Gastrocnemius medialis (tissue), 4 donors: Measurements from ENCODE around the gene MYO9B. TPM values are rescaled to one million over a fixed set of nuclear protein-coding genes. Genes with fewer than 3 reads are reported as not detected.

Experiments used
- ATAC-seq, 2 donors: fragments of 150-250 bp; one replicate each; pipeline ENCODE4 v1.9.1; 2016
- DNase-seq, 2 donors: peaks; one replicate each; pipeline ENCODE4 v3.0.0-alpha.2; 2019
- H3K27ac ChIP-seq, 4 donors: fragments of 200-600 bp; sonication (generic); 1 replicate in 1 of 4; 2 replicates in 3 of 4; pipeline ENCODE4 v1.5.1; 2016 to 2018; ENCODE audit warnings: mild to moderate bottlenecking in 2 of 4, moderate library complexity in 1 of 4
- H3K27me3 ChIP-seq, 3 donors: fragments of 200-600 bp; sonication (generic) in 2 of 3; 1 replicate in 1 of 3; 2 replicates in 2 of 3; pipeline versions ENCODE4 v1.5.1 to v1.6.0; 2016 to 2019; ENCODE audit warnings: mild to moderate bottlenecking in 1 of 3, moderate library complexity in 1 of 3
- H3K36me3 ChIP-seq, 2 donors: fragments of 200-600 bp; sonication (generic) in 1 of 2; one replicate each; pipeline ENCODE4 v1.5.1; 2017 to 2018
- H3K4me1 ChIP-seq, 2 donors: fragments of 200-600 bp; sonication (generic) in 1 of 2; one replicate each; pipeline ENCODE4 v1.5.1; 2016 to 2017; ENCODE audit warnings: mild to moderate bottlenecking in 2 of 2
- H3K4me3 ChIP-seq, 4 donors: fragments of 200-600 bp; sonication (generic) in 3 of 4; 1 replicate in 1 of 4; 2 replicates in 3 of 4; pipeline ENCODE4 v1.5.1; 2016 to 2019; ENCODE audit warnings: mild to moderate bottlenecking in 2 of 4
- H3K9me3 ChIP-seq, 3 donors: fragments of 200-600 bp; sonication (generic) in 2 of 3; 1 replicate in 1 of 3; 2 replicates in 2 of 3; pipeline ENCODE4 v1.5.1; 2016 to 2019
- CTCF ChIP-seq, 5 experiments: fragments of 450-650 bp in 3 of 5; fragments of 200-600 bp in 2 of 5; sonication (generic) in 2 of 5; IDR thresholded peaks in 4 of 5; conservative IDR thresholded peaks in 1 of 5; 1 replicate in 4 of 5; 2 replicates in 1 of 5; pipeline ENCODE4 v1.5.1; 2016 to 2019; ENCODE audit warnings: antibody characterized with exemption in 5 of 5, mild to moderate bottlenecking in 3 of 5, moderate library complexity in 3 of 5
- POLR2A ChIP-seq, 2 donors: fragments of 450-650 bp; IDR thresholded peaks; one replicate each; pipeline ENCODE4 v1.6.1; 2017; ENCODE audit warnings: antibody characterized with exemption in 2 of 2, mild to moderate bottlenecking in 2 of 2, moderate library complexity in 2 of 2
- in situ Hi-C, 4 donors: fragments of 200-750 bp; cut with MboI; loops; one replicate each; pipeline versions ENCODE4 v1.15.0 to v1.8.0; 2017; ENCODE audit warnings: low sequenced_read_pairs in 4 of 4
- intact Hi-C: fragments of 100-400 bp; cut with DNase I; formaldehyde crosslinking; loops from one replicate; pipeline ENCODE4 v1.15.1; 2023; ENCODE audit warnings: low total_unique reads
- total RNA-seq, 4 donors: library from RNA; depleted of rRNA; stranded (reverse); fragments of >200 nt; gene quantifications; one replicate each; pipeline versions ENCODE4 v1.1.0 to v1.2.3, GENCODE V29; 2016

Gene MYO9B
- total RNA-seq, 4 donors from 2014 or later: 20.0 to 22.1 (median 20.7) TPM

- in situ Hi-C loops: loop anchor here in 1 of 4 donors (10.0 kb wide), 1 partner anchor 280 kb away; no protein-coding TSS in a partner anchor
- H3K27ac ChIP-seq: no peak overlapping the region
- peaks cover 0 to 40% of the 10 kb centered on the region in 2 donors for H3K36me3 ChIP-seq
- ATAC-seq (no peak), DNase-seq (no peak)
- no peak overlapping the region for H3K4me3 ChIP-seq
- H3K4me1 ChIP-seq: no peaks in the 10 kb centered on the region
- intact Hi-C loops: no loop called here
- no peaks in the 10 kb centered on the region for H3K27me3 ChIP-seq
- H3K9me3 ChIP-seq: no peaks in the 10 kb centered on the region
- no peak for TF ChIP-seq CTCF (IDR thresholded peaks at IDR 0.05 in 4 of 5, conservative IDR thresholded peaks at IDR 0.05 in 1 of 5)
- no peak for TF ChIP-seq POLR2A (IDR thresholded peaks at IDR 0.05)
These were observed 20.8 kb upstream of the MYO9B start for GRCh38 chr19:17054746-17055145.

GRCh38 chr19:17055636-17056035 lies 19.9 kb upstream of the MYO9B start:
- no peaks in the 10 kb centered on the region for H3K9me3 ChIP-seq
- no peak overlapping the region for H3K4me3 ChIP-seq
- ATAC-seq (no peak), DNase-seq (no peak)
- in situ Hi-C loops: loop anchor here in 1 of 4 donors (10.0 kb wide), 1 partner anchor 281 kb away; no protein-coding TSS in a partner anchor
- H3K27me3 ChIP-seq: no peaks in the 10 kb centered on the region
- H3K36me3 ChIP-seq: peaks cover 0 to 42% of the 10 kb centered on the region in 2 donors
- no peaks in the 10 kb centered on the region for H3K4me1 ChIP-seq
- no peak overlapping the region for H3K27ac ChIP-seq
- intact Hi-C loops: no loop called here
- no peak for TF ChIP-seq POLR2A (IDR thresholded peaks at IDR 0.05)
- TF ChIP-seq CTCF (IDR thresholded peaks at IDR 0.05 in 4 of 5, conservative IDR thresholded peaks at IDR 0.05 in 1 of 5): no peak

GRCh38 chr19:17058236-17058635 lies 17.3 kb upstream of the MYO9B start:
- intact Hi-C loops: no loop called here
- no peaks in the 10 kb centered on the region for H3K27me3 ChIP-seq
- in situ Hi-C loops: loop anchor here in 1 of 4 donors (10.0 kb wide), 1 partner anchor 283 kb away; no protein-coding TSS in a partner anchor
- DNase-seq: no peak
- ATAC-seq: no peak
- H3K4me3 ChIP-seq: no peak overlapping the region
- TF ChIP-seq CTCF (IDR thresholded peaks at IDR 0.05 in 4 of 5, conservative IDR thresholded peaks at IDR 0.05 in 1 of 5) (no peak), POLR2A (IDR thresholded peaks at IDR 0.05) (no peak)
- no peak overlapping the region for H3K27ac ChIP-seq
- peaks cover 0 to 32% of the 10 kb centered on the region in 2 donors for H3K36me3 ChIP-seq
- H3K9me3 ChIP-seq: no peaks in the 10 kb centered on the region
- no peaks in the 10 kb centered on the region for H3K4me1 ChIP-seq

GRCh38 chr19:17060802-17061201 lies 14.8 kb upstream of the MYO9B start:
- H3K27me3 ChIP-seq: no peaks in the 10 kb centered on the region
- no peak overlapping the region for H3K4me3 ChIP-seq
- no peak overlapping the region for H3K27ac ChIP-seq
- TF ChIP-seq POLR2A (IDR thresholded peaks at IDR 0.05) (no peak), CTCF (IDR thresholded peaks at IDR 0.05 in 4 of 5, conservative IDR thresholded peaks at IDR 0.05 in 1 of 5) (no peak)
- no peak for DNase-seq
- H3K9me3 ChIP-seq: no peaks in the 10 kb centered on the region
- in situ Hi-C loops (loop anchor here in 2 of 4 donors (5.0 kb wide), 2 partner anchors 221 to 226 kb away; partner anchors contain the start of gene ANKLE1 (in 1 of the 2)), intact Hi-C loops (no loop called here)
- no peak for ATAC-seq
- peaks cover 0 to 25% of the 10 kb centered on the region in 2 donors for H3K36me3 ChIP-seq
- no peaks in the 10 kb centered on the region for H3K4me1 ChIP-seq

- DNase-seq (no peak), ATAC-seq (no peak)
- Histone ChIP-seq H3K27me3 (no peaks in the 10 kb centered on the region), H3K27ac (no peak overlapping the region), H3K4me1 (no peaks in the 10 kb centered on the region), H3K36me3 (peaks cover 0 to 25% of the 10 kb centered on the region in 2 donors), H3K9me3 (no peaks in the 10 kb centered on the region), H3K4me3 (no peak overlapping the region)
- in situ Hi-C loops (loop anchor here in 2 of 4 donors (5.0 kb wide), 2 partner anchors 221 to 226 kb away; partner anchors contain the start of gene ANKLE1 (in 1 of the 2)), intact Hi-C loops (no loop called here)
- TF ChIP-seq POLR2A (IDR thresholded peaks at IDR 0.05) (no peak), CTCF (IDR thresholded peaks at IDR 0.05 in 4 of 5, conservative IDR thresholded peaks at IDR 0.05 in 1 of 5) (no peak)
These were observed 14.4 kb upstream of the MYO9B start for GRCh38 chr19:17061205-17061604.
